ENCODE results near the gene PARP15.

DNA sequence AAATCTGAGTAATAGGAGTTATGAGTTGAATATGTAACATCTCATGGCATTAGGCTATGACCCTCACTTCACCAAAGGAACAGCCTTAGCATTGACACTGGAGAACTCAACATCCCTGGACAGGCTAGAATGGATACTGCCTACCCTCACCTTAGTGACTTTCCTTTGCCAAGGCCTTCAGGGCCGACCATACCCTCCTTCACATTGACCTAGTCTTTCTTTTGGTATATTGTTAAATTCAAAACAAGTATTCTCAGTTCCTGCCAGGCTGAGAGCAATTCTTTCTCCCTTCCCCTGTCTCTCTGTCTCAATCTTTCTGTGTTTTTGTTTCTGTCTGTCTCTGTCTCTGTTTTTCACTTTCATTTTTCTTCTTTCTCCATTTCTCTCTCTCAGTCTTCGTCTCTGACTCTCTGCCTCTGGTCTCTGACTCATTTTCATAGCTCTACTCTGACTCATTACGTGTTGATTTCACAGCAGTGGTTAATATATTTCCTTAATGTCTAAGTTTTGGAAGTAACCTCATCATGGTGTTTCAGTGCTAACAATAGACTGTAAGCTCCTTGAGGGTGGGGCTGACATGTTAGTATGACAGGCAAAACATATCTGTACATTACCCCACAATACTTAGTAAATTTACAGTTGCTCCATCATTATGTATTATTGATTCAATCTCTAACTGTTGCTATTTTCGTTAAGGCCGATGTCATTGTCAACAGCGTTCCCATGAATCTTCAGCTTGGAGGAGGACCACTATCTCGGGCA is 32.5 kb downstream of the PARP15 start:
- TF ChIP-seq, protein P1, sequence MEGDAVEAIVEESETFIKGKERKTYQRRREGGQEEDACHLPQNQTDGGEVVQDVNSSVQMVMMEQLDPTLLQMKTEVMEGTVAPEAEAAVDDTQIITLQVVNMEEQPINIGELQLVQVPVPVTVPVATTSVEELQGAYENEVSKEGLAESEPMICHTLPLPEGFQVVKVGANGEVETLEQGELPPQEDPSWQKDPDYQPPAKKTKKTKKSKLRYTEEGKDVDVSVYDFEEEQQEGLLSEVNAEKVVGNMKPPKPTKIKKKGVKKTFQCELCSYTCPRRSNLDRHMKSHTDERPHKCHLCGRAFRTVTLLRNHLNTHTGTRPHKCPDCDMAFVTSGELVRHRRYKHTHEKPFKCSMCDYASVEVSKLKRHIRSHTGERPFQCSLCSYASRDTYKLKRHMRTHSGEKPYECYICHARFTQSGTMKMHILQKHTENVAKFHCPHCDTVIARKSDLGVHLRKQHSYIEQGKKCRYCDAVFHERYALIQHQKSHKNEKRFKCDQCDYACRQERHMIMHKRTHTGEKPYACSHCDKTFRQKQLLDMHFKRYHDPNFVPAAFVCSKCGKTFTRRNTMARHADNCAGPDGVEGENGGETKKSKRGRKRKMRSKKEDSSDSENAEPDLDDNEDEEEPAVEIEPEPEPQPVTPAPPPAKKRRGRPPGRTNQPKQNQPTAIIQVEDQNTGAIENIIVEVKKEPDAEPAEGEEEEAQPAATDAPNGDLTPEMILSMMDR (IDR thresholded peaks at IDR 0.05; ENCODE audit: borderline replicate concordance, extremely low read depth, low read length, poor library complexity, severe bottlenecking), result no peak
- no peak for TF ChIP-seq EZH2 (IDR thresholded peaks at IDR 0.05; ENCODE audit: borderline replicate concordance, low read depth, low read length, severe bottlenecking)

Data from DND-41 (cell line).